Fibroblast of upper back skin (primary cell): ENCODE results near the gene SYNGAP1.
"Not testable (repeated sequence)": the region's sequence is repeated elsewhere in the genome, so short reads cannot be mapped to it uniquely, and the experiment has no call there.

Experiments
- DNase-seq: peaks from one replicate; pipeline ENCODE4 v3.0.0-alpha.2; 2013

Gene SYNGAP1

DNA sequence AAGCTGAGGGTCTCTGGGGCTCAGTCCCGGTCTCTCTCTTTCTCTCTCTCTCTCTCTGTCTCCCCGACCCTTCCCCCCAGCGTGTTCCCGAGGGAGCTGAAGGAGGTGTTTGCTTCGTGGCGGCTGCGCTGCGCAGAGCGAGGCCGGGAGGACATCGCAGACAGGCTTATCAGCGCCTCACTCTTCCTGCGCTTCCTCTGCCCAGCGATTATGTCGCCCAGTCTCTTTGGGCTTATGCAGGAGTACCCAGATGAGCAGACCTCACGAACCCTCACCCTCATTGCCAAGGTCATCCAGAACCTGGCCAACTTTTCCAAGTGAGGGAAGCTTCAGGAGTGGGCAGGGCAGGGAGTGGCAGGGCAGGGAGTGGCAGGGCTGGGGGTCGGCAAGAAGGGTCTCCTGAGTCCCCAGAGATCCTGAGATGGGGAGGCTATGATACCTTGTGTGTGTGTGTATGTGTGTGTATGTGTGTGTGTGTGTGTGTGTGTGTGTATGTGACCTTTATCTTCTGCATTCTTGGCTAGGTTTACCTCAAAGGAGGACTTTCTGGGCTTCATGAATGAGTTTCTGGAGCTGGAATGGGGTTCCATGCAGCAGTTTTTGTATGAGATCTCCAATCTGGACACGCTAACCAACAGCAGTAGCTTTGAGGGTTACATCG, 20.9 kb downstream of the SYNGAP1 start:
- no peak for DNase-seq

DNA sequence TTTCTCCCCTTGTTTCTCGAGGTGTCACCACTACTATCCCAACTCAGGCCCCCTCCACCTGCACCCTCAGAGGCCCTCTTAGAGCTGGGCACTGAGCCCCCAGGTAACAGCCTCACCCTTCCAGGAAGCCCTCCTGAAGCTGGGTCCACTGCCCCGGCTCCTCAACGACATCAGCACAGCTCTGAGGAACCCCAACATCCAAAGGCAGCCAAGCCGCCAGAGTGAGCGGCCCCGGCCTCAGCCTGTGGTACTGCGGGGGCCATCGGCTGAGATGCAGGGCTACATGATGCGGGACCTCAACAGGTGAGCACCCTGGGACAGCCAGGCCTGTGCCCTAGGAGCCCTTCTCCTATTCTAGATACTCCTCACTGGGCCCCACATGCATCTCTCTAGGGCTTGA, 21.6 kb downstream of the SYNGAP1 start:
- DNase-seq, result no peak

DNA sequence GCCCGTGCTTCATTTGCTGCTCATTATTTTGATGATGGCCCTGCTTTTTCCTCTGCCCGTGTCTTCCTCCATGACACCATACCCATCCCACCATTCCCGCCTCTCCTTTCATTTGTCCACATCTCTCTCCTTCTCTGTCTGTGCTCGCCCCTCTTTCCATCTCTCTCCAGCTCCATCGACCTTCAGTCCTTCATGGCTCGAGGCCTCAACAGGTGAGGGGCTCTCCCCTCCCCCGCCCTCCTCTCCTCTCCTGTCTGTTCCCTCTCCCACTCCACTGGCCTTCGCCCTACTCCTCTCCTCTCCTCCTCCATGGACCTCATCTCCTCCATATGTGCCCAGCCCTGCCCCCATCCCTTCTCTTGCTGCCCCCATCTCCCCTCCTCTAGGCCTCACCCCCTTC, 22.4 kb downstream of the SYNGAP1 start:
- DNase-seq, result no peak

DNA sequence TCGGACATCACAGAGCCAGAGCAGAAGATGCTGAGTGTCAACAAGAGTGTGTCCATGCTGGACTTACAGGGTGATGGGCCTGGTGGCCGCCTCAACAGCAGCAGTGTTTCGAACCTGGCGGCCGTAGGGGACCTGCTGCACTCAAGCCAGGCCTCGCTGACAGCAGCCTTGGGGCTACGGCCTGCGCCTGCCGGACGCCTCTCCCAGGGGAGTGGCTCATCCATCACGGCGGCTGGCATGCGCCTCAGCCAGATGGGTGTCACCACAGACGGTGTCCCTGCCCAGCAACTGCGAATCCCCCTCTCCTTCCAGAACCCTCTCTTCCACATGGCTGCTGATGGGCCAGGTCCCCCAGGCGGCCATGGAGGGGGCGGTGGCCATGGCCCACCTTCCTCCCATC, 23.2 kb downstream of the SYNGAP1 start:
- no peak for DNase-seq

- DNase-seq, result no peak
Observed at GRCh38 chr6:33443619-33444504, 24.0 kb downstream of the SYNGAP1 start.

- DNase-seq, result no peak
Observed at GRCh38 chr6:33445119-33445603, 25.3 kb downstream of the SYNGAP1 start.

DNA sequence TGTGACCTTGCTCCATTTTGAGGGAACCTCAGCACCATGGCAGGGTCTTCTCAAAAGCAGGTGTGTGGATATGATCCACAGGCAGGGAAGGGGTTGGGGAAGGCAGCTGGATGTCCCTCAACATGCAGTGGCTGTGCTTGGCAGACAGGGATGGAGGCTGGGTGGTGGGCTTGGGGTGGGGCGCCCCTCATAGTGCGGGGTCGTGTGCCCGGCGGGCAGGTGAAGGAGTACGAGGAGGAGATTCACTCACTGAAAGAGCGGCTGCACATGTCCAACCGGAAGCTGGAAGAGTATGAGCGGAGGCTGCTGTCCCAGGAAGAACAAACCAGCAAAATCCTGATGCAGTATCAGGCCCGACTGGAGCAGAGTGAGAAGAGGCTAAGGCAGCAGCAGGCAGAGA, 26.5 kb downstream of the SYNGAP1 start:
- no peak for DNase-seq

DNA sequence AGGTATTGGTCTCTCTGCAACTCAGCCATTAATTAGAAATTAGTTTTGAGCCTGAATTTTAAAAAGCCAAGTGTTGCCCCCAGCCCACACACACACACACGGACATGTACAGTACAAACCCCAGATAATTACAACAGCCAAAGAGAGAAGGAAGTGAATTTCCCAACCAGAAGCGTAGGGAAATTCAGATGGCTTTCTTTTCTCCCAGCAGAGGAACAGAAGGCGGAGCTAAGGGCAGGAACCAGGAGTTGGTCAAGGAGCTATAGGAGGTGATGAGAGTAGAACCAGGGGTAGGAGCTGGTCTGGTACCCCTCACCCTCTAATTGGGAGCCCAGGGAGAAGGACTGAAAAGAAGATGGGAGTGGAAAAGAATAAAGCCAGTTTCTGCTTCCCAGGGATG, 30.6 kb downstream of the SYNGAP1 start:
- DNase-seq, result no peak

- DNase-seq, result no peak
Observed at GRCh38 chr6:33451606-33452005, 31.7 kb downstream of the SYNGAP1 start.

- no peak for DNase-seq
Observed at GRCh38 chr6:33452496-33452895, 32.6 kb downstream of the SYNGAP1 start.

DNA sequence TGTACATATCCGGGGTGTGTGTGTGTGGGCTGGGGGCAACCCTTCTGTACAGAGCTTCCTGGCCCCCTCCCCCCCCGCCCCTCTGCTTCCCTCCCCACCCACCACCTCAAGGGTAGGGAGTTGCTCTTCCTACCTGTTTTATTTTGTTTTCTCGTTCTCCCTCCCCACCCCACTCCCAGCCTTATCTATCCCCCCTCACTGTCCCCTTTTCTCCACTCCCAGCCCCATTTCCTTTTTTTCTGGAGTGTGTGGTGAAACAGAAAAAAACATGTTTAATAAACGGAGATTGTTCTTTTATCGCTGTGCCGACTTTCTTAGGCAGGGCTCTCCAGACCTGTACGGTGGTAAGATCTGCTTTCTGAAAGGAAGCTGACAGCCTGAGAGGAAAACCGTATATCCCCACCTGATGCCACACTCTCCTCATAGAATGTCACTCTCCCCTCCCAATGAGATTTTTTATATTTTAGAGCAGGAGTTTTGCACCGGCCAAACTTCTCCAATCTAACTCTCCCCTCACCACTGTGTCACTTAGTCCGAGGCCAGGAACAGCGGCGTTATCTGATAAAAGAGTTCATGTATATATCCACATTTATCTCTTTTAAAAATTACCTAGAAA, 33.6 kb downstream of the SYNGAP1 start:
- no peak for DNase-seq

DNA sequence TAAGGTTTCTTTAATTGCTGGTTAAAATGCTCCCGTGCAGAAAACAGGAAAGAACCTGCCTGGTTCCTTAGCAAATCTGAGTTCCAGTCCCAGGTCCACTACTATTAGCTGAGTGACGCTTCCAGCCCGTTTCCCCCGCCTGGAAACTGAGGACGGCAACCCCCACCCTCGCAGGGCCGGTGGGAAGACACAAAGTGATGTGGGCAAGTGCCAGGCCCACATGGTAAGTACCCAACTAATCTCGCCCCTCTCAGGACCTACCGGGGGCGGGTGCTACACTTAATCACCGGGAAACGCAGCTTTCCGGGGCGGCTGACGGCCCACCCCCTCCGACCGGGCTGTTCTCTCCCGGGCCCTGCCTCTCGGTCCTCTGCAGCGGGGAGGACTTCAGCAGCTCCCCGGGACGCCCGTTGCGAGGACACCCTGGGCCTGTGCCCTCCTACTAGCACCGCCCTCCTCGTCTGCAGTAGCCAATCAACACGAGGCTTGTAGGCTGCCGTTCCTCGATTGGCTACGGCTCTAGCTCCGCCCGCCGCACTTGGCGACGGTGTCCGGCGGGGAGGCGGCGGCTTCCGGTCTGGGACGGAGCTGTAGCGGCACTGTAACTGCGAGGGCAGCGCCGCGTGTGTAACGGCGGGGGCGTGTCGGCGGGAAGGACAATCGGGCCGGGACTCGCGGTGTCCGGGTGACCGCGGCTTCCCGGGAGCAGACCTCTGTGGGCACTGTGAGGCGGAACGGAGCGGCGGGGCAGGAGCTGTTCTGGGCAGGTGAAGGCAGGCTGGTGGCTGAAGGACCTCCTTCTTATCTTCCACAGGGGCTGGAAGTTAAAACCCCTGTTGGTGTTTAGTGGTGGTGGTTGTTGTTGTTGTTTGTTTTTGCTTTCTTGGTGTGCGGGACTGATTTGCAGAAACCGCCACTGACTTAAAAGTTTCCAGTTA, 34.4 kb downstream of the SYNGAP1 start, which contains the start of gene ZBTB9:
ZBTB9 (plus strand) TSS at position 568 of the 938 bp plus-strand sequence. CDS start 525 bp downstream, outside the sequence.
- DNase-seq, result peak; percentile 95

GRCh38 chr6:33455051-33455450, 35.2 kb downstream of the SYNGAP1 start:
- no peak for DNase-seq

DNA sequence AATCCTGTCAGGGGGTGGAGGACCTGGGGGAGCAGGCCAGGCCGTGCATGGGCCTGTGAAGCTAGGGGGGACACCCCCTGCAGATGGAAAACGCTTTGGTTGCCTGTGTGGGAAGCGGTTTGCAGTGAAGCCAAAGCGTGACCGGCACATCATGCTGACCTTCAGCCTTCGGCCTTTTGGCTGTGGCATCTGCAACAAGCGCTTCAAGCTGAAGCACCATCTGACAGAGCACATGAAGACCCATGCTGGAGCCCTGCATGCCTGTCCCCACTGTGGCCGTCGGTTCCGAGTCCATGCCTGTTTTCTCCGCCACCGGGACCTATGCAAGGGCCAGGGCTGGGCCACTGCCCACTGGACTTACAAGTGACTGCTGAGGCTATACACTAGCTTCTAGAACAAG, 36.3 kb downstream of the SYNGAP1 start:
- DNase-seq, result no peak

- no peak for DNase-seq
Observed at GRCh38 chr6:33458676-33459075, 38.8 kb downstream of the SYNGAP1 start.

DNA sequence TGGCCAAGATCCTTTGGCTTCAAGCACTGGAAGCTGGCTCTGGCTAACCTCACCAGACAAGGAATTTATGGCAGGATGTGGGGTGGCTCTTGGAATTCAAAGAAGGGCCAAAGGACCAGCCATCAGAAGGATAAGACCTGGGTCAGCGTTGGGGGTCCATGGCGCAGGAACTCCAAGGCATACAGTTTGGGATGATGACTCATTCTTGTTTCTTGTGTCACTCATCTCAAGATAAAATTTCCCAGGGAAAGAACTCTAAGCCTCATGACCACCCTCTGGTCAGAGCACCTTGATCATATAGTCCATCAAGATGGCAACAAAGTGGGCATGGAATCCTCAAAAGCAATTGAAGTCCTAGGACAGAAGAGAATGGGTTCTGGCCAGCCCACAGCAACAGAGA, 39.4 kb downstream of the SYNGAP1 start:
- no peak for DNase-seq

DNA sequence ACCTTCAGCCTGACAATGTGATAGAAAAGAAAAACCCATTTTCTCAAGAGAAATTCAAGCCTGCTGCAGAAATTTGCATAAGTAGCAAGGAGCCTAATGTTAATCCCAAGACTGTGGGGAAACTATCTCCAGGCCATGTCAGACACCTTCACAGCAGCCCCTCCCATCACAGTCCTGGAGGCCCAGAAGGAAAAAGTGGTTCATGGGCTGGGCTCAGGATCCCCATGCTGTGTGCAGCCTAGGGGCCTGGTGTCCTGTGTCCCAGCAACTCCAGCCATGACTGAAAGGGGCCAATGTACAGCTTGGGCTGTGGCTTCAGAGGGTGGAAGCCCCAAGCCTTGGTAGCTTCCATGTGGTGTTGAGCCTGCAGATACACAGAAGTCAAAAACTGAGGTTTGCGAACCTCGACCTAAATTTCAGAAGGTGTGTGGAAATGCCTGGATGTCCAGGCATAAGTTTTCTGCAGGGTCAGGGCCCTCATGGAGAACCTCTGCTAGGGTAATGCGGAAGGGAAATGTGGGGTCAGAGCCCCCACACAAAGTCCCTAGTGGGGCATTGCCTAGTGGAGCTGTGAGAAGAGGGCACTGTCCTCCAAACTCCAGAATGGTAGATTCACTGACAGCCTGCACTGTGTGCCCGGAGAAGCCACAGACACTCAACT, 46.3 kb downstream of the SYNGAP1 start:
- no peak for DNase-seq

- DNase-seq, result no peak
Observed at GRCh38 chr6:33467091-33467490, 47.2 kb downstream of the SYNGAP1 start.

DNA sequence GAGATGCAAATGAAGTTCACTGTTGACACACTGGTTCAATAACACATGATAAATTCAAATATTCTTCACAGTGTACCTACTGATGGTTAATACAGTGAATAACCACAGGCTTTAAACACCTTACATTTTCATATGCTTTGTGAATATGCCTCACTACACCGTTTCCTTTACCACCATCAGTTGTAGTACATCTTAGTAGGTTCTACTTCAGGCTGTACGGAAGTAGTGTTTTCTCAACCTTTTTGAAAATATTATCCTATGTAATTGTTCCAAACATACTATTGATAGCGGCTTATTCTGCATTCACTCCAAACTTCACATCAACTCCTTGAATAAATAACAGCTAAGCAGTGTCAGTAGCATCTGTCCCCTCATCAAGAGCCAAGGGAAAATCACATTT, 49.8 kb downstream of the SYNGAP1 start:
- DNase-seq, result no peak

DNA sequence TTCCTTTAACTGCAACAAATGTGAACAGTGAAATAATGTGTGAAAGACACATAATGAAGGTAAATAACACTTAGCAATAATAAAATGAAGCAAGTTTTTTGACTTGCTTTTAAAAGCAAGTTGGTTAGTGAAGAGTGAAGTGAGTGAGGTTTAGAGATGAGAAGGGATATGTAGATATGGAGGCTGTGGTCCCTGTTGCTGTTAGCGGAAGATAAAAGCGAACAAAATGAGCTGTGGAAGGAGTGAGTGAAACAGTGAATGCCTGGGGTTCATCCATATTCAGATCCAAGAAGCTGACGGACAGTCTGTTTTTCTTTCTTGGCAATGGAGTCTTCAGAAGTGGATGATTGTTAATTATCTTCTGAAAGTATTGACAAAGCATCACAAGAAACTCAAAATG, 58.0 kb downstream of the SYNGAP1 start:
- DNase-seq, result no peak

GRCh38 chr6:33481192-33481591, 61.3 kb downstream of the SYNGAP1 start:
- DNase-seq, result no peak

- not testable (repeated sequence) for DNase-seq
Observed at GRCh38 chr6:33482620-33483019, 62.8 kb downstream of the SYNGAP1 start.
